Neural crest cell (in vitro differentiated cells): ENCODE data around the gene ATF7. TPM values are rescaled to one million over a fixed set of nuclear protein-coding genes. Genes with fewer than 3 reads are reported as not detected.

ENCODE experiments used
- DNase-seq: peaks from one replicate; pipeline ENCODE4 v3.0.0; 2021; ENCODE audit warnings: low read depth, mixed read lengths, low spot score
- H3K27ac Mint-ChIP-seq: one replicate; pipeline ENCODE4 v1.8.0; 2021; ENCODE audit warnings: mild to moderate bottlenecking, mixed read lengths; ENCODE audit not compliant: unreplicated experiment
- H3K27me3 Mint-ChIP-seq: 2 replicates; pipeline ENCODE4 v1.8.0; 2021; ENCODE audit warnings: low read depth, mild to moderate bottlenecking, mixed read lengths
- H3K36me3 Mint-ChIP-seq: 2 replicates; pipeline ENCODE4 v1.8.0; 2021; ENCODE audit warnings: low read depth, mild to moderate bottlenecking, mixed read lengths
- H3K4me1 Mint-ChIP-seq: 2 replicates; pipeline ENCODE4 v1.8.0; 2021; ENCODE audit warnings: mixed read lengths
- H3K4me3 Mint-ChIP-seq: one replicate; pipeline ENCODE4 v1.8.0; 2021; ENCODE audit warnings: mild to moderate bottlenecking, mixed read lengths
- H3K9me3 Mint-ChIP-seq: 2 replicates; pipeline ENCODE4 v1.8.0; 2021; ENCODE audit warnings: mixed read lengths
- total RNA-seq: library from RNA; stranded (reverse); gene quantifications from 2 replicates; pipeline ENCODE4 v1.2.1, GENCODE V29; 2021
- TF ChIP-seq, protein P1 (sequence below): fragments of 200-600 bp; sonication (generic); conservative IDR thresholded peaks from 2 replicates; pipeline ENCODE4 v1.5.0; 2021; ENCODE audit warnings: antibody characterized with exemption, mild to moderate bottlenecking

ATF7 gene
- total RNA-seq, 1 donor from 2014 or later, result 32.5 TPM

DNA sequence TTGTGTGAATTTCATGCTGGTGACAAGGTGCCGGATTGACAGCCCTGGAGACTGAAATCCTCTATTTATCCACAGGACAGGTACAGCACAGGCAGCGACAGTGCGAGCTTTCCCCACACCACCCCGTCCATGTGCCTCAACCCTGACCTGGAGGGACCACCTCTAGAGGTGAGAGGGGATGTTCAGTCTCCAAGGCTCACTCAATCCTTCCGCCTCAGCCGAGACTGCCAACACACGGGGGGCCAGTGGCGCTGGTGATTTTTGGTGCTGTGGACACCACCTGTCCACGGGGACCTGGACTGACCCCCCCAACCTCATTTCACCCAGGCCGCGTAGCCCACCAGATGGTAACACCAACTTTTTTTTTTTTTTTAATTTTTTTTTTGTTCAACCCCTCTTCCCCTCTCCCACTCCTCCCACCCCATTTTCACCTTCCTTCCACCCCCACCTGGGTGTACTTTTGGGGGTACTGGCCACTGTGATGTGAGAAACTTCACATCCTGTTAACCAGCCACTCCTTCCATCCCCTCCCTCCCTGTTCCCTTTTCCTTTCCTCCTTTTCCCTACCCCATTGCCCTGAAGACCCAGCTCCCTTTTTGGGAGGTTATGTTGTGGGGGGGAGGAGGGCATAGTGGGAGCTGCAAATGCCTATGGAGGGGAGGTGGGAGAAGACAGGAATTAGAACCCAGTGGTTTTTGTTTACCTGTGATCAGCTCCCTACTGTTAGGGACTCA is 161.3 kb downstream of the ATF7 start:
- Mint-ChIP-seq H3K27me3 (no peaks in the 10 kb centered on the region), H3K36me3 (peaks cover 46% of the 10 kb centered on the region), H3K27ac (no peak overlapping the region), H3K4me3 (peak overlapping the region; percentile 51), H3K9me3 (no peaks in the 10 kb centered on the region), H3K4me1 (peaks cover 22% of the 10 kb centered on the region)
- DNase-seq, result no peak
- TF ChIP-seq, protein P1, sequence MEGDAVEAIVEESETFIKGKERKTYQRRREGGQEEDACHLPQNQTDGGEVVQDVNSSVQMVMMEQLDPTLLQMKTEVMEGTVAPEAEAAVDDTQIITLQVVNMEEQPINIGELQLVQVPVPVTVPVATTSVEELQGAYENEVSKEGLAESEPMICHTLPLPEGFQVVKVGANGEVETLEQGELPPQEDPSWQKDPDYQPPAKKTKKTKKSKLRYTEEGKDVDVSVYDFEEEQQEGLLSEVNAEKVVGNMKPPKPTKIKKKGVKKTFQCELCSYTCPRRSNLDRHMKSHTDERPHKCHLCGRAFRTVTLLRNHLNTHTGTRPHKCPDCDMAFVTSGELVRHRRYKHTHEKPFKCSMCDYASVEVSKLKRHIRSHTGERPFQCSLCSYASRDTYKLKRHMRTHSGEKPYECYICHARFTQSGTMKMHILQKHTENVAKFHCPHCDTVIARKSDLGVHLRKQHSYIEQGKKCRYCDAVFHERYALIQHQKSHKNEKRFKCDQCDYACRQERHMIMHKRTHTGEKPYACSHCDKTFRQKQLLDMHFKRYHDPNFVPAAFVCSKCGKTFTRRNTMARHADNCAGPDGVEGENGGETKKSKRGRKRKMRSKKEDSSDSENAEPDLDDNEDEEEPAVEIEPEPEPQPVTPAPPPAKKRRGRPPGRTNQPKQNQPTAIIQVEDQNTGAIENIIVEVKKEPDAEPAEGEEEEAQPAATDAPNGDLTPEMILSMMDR, result no peak

DNA sequence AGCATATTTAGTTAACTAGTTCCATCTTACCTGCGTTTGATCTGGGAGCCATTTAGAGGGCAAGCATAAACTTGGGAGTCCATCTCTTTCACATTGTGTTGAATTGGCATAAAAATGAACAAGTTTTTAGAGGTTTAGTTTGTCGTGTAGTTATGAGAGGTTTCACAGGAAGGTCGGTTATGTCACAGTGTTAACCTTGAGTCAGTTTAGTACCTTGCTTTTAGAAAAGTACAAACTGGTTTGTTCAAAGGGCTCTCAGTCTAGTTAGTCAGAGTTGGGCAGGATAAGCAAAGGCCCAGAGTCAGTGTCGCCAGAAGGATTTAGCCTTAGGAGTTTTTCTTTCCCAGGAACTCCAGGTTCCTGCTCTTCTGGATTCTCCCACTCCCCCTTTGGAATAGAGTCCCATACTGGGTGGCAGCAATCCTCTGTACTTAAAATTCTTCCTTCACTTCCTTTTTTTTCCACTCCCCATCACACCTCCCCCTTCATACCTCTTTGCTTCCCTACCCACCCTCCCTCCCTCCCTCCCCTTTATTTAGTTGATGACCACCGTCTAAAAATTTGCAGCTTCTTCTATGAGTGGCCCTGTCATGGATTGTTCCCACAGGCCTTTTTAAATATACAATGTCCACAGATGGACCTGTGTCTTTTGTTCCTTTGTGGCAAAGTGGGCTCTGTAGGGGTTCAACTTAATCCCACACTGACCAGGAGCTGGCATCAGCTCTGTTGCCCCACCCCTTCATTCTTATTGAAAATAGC is 162.2 kb downstream of the ATF7 start:
- Mint-ChIP-seq H3K4me3 (no peak overlapping the region), H3K36me3 (peaks cover 51% of the 10 kb centered on the region), H3K9me3 (no peaks in the 10 kb centered on the region), H3K27me3 (no peaks in the 10 kb centered on the region), H3K4me1 (peaks cover 25% of the 10 kb centered on the region), H3K27ac (no peak overlapping the region)
- TF ChIP-seq, protein P1, result no peak
- no peak for DNase-seq

DNA sequence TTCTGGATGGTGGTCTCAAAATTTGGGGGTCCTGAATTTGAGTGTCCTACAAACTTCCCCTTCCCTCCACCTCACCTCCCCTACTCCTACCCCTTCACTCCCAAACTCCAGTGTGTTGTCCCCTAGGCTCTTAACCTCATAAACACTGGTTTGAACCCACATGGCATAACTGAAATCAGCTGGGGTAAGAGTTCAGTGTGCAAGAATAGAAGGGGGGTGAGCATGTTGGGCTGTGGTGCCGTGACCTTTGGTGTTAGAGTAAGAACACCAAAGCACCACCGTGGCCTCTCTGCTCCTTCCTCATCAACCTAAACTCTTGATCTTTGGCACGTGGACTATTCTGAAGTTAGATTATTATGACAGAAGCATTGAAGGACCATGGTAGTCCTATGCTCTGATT is 163.2 kb downstream of the ATF7 start:
- Mint-ChIP-seq H3K4me3 (no peak overlapping the region), H3K27ac (no peak overlapping the region), H3K9me3 (no peaks in the 10 kb centered on the region), H3K27me3 (no peaks in the 10 kb centered on the region), H3K4me1 (peaks cover 26% of the 10 kb centered on the region), H3K36me3 (peaks cover 49% of the 10 kb centered on the region)
- TF ChIP-seq, protein P1, result no peak
- no peak for DNase-seq

DNA sequence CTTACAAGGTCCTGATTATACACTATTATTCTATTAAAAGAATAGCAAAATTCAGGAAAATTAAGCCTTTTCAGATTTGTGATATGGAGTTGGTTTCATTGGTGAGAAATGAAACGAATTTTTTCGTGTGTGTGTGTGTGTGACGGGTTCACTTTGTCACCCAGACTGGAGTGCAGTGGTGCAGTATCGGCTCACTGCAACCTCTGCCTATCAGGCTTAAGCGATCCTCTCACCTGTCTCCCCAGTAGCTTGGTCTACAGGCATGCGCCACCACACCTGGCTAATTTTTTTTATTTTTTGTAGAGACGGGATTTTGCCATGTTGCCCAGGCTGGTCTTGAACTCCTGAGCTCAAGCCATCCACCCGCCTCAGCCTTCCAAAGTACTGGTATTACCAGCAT is 164.6 kb downstream of the ATF7 start:
- peaks cover 26% of the 10 kb centered on the region for H3K4me1 Mint-ChIP-seq
- peaks cover 40% of the 10 kb centered on the region for H3K36me3 Mint-ChIP-seq
- no peak overlapping the region for H3K4me3 Mint-ChIP-seq
- H3K27ac Mint-ChIP-seq, result no peak overlapping the region
- no peak for DNase-seq
- TF ChIP-seq, protein P1, result no peak
- no peaks in the 10 kb centered on the region for H3K27me3 Mint-ChIP-seq
- H3K9me3 Mint-ChIP-seq, result no peaks in the 10 kb centered on the region

DNA sequence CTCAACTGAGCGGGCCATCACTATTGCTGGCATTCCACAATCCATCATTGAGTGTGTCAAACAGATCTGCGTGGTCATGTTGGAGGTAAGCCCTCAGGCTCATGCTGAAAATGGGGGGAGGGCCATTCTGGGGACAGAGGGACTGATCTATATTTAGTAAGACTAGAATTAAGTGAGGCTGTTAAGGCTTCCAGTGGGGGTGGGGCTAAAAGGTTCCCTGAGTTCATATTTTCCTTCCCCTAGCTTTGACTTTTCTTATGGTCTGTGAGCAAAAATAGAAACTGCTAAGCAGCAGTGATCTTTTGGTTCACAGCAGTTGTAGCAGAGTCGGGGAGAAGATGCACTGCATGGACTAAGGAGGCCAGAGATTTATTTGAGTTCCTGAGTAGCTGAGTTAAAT is 165.1 kb downstream of the ATF7 start:
- H3K9me3 Mint-ChIP-seq, result no peaks in the 10 kb centered on the region
- peak overlapping the region; percentile 42 for H3K4me3 Mint-ChIP-seq
- DNase-seq, result no peak
- H3K4me1 Mint-ChIP-seq, result peaks cover 26% of the 10 kb centered on the region
- TF ChIP-seq, protein P1, result no peak
- no peaks in the 10 kb centered on the region for H3K27me3 Mint-ChIP-seq
- peak overlapping the region; percentile 2 for H3K27ac Mint-ChIP-seq
- peaks cover 41% of the 10 kb centered on the region for H3K36me3 Mint-ChIP-seq
